ENCODE data around the gene SELENOI.
A peak's percentile ranks its signal among the peaks of the same experiment; 100 is the strongest.

SELENOI gene

GRCh38 chr2:26410764-26411243 lies 64.9 kb downstream of the SELENOI start:
- H3K4me3 ChIP-seq (replicated peaks; ENCODE audit: low read depth, low read length) = no peak overlapping the region
- DNase-seq (ENCODE audit: extremely low read depth, insufficient read length) = no peak
- no peaks in the 10 kb centered on the region for H3K27me3 ChIP-seq (replicated peaks; ENCODE audit: control insufficient read depth, insufficient read depth, low read length)
- no peaks in the 10 kb centered on the region for H3K36me3 ChIP-seq (ENCODE audit: control insufficient read depth, insufficient read depth, low read length)
- TF ChIP-seq CTCF (IDR thresholded peaks at IDR 0.05; ENCODE audit: insufficient read depth, low read length, poor library complexity, severe bottlenecking) = no peak

- Histone ChIP-seq H3K27me3 (replicated peaks; ENCODE audit: control insufficient read depth, insufficient read depth, low read length) (no peaks in the 10 kb centered on the region), H3K4me3 (replicated peaks; ENCODE audit: low read depth, low read length) (no peak overlapping the region), H3K36me3 (ENCODE audit: control insufficient read depth, insufficient read depth, low read length) (no peaks in the 10 kb centered on the region)
- DNase-seq (ENCODE audit: extremely low read depth, insufficient read length) = no peak
- TF ChIP-seq CTCF (IDR thresholded peaks at IDR 0.05; ENCODE audit: insufficient read depth, low read length, poor library complexity, severe bottlenecking) = no peak
Measured at GRCh38 chr2:26411419-26411818, 65.5 kb downstream of the SELENOI start.

- peak overlapping the region; percentile 49 for H3K4me3 ChIP-seq (replicated peaks; ENCODE audit: low read depth, low read length)
- H3K27me3 ChIP-seq (replicated peaks; ENCODE audit: control insufficient read depth, insufficient read depth, low read length) = no peaks in the 10 kb centered on the region
- DNase-seq (ENCODE audit: extremely low read depth, insufficient read length) = peak; percentile 26
- no peak for TF ChIP-seq CTCF (IDR thresholded peaks at IDR 0.05; ENCODE audit: insufficient read depth, low read length, poor library complexity, severe bottlenecking)
- no peaks in the 10 kb centered on the region for H3K36me3 ChIP-seq (ENCODE audit: control insufficient read depth, insufficient read depth, low read length)
Measured at GRCh38 chr2:26412091-26412673, 66.2 kb downstream of the SELENOI start.

GRCh38 chr2:26414311-26414710 lies 68.4 kb downstream of the SELENOI start:
- Histone ChIP-seq H3K27me3 (replicated peaks; ENCODE audit: control insufficient read depth, insufficient read depth, low read length) (no peaks in the 10 kb centered on the region), H3K4me3 (replicated peaks; ENCODE audit: low read depth, low read length) (no peak overlapping the region), H3K36me3 (ENCODE audit: control insufficient read depth, insufficient read depth, low read length) (no peaks in the 10 kb centered on the region)
- no peak for DNase-seq (ENCODE audit: extremely low read depth, insufficient read length)
- no peak for TF ChIP-seq CTCF (IDR thresholded peaks at IDR 0.05; ENCODE audit: insufficient read depth, low read length, poor library complexity, severe bottlenecking)

GRCh38 chr2:26421961-26422360 lies 76.0 kb downstream of the SELENOI start:
- H3K4me3 ChIP-seq (replicated peaks; ENCODE audit: low read depth, low read length) = no peak overlapping the region
- no peaks in the 10 kb centered on the region for H3K27me3 ChIP-seq (replicated peaks; ENCODE audit: control insufficient read depth, insufficient read depth, low read length)
- H3K36me3 ChIP-seq (ENCODE audit: control insufficient read depth, insufficient read depth, low read length) = no peaks in the 10 kb centered on the region
- DNase-seq (ENCODE audit: extremely low read depth, insufficient read length) = no peak
- no peak for TF ChIP-seq CTCF (IDR thresholded peaks at IDR 0.05; ENCODE audit: insufficient read depth, low read length, poor library complexity, severe bottlenecking)

Measured in GM06990 (cell line).